ENCODE data around the gene CHST10. TPM values are rescaled to one million over a fixed set of nuclear protein-coding genes. Genes with fewer than 3 reads are reported as not detected.

The CHST10 gene
- total and polyA plus RNA-seq, 7 donors, result 3.1 to 6.3 (median 4.4) TPM

DNA sequence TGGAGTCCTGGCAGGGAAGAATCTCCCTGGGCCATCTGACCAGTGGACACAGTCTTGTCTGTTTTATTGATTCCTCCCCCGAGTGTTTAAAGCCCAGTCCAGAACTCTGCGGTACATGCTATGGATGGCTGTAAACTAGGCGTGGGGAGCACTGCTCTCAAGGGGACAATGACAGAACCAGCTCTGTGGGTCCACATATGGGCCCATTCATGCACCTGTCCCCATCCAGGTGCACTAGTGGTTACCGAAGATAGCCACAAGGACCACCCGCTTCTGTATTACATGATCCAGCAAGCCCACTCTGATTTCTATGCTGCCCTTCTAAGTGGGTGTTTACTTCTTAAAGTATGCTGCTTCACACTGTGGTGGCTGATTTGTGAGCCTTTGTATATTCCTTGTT, 21.0 kb downstream of the CHST10 start:
- Histone ChIP-seq H3K27ac (no peak overlapping the region), H3K36me3 (ENCODE audit: insufficient read depth in 1 of 2, low read depth in 1 of 2) (peaks cover 0 to 66% of the 10 kb centered on the region in 2 donors), H3K4me3 (no peak overlapping the region), H3K27me3 (ENCODE audit: insufficient read depth in 3 of 3, low read length in 2 of 3) (no peaks in the 10 kb centered on the region), H3K4me1 (no peaks in the 10 kb centered on the region), H3K9me3 (no peaks in the 10 kb centered on the region)
- DNase-seq, result no peak
- WGBS, 3 donors, result 92 to 96% (median 96%) methylated on average over 5 of the region's 5 CpGs
- intact Hi-C loops (cut with DNase I), result no loop called here
- no peak for ATAC-seq
- TF ChIP-seq, protein P1, sequence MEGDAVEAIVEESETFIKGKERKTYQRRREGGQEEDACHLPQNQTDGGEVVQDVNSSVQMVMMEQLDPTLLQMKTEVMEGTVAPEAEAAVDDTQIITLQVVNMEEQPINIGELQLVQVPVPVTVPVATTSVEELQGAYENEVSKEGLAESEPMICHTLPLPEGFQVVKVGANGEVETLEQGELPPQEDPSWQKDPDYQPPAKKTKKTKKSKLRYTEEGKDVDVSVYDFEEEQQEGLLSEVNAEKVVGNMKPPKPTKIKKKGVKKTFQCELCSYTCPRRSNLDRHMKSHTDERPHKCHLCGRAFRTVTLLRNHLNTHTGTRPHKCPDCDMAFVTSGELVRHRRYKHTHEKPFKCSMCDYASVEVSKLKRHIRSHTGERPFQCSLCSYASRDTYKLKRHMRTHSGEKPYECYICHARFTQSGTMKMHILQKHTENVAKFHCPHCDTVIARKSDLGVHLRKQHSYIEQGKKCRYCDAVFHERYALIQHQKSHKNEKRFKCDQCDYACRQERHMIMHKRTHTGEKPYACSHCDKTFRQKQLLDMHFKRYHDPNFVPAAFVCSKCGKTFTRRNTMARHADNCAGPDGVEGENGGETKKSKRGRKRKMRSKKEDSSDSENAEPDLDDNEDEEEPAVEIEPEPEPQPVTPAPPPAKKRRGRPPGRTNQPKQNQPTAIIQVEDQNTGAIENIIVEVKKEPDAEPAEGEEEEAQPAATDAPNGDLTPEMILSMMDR (IDR thresholded peaks at IDR 0.05), result no peak

DNA sequence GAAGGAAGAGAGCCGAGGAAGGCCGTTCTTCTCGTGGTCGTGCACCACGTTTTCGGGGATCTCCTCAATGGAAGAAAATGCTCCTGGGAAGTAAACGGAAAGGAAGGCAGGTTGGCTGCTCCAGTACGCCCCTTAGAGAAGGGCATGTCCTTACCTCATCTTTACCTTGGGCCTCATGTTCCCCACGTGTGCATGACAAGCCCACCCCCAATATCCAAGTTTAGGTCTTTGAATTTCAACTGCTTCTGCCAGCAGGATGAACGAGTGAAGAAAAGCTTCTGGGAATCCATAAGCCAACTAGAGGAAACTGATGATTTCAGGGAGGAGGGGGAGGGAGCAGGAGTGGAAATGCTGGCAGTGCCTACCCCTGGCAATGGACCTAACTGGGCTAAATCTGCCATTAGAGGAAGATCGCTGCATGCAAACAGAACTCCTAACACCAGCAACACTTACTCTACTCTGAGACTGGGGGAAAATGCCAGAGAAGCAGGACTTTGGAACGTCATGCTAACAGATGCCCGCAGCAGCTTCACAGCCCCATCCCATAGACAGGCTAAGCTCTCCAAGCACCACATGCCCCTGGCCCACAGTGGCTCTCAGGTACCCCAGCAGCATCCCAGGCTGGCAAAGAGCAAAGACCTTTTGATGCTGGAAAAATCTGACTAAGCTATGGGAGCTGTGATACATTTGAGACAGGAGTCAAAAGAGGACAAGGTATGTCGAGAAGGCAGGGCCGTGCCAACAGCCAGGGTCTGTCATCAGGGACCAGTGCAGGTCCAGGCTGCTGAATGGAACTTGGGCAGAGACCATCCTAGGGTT, 21.7 kb downstream of the CHST10 start:
- H3K9me3 ChIP-seq, result no peaks in the 10 kb centered on the region
- TF ChIP-seq, protein P1 (IDR thresholded peaks at IDR 0.05), result no peak
- intact Hi-C loops (cut with DNase I), result no loop called here
- no peaks in the 10 kb centered on the region for H3K27me3 ChIP-seq (ENCODE audit: insufficient read depth in 3 of 3, low read length in 2 of 3)
- no peak overlapping the region for H3K4me3 ChIP-seq
- DNase-seq (no peak), ATAC-seq (no peak)
- no peak overlapping the region for H3K27ac ChIP-seq
- WGBS, 3 donors, result 83 to 88% (median 83%) methylated on average over 15 of the region's 15 CpGs
- H3K4me1 ChIP-seq, result no peaks in the 10 kb centered on the region
- peaks cover 0 to 60% of the 10 kb centered on the region in 2 donors for H3K36me3 ChIP-seq (ENCODE audit: insufficient read depth in 1 of 2, low read depth in 1 of 2)

DNA sequence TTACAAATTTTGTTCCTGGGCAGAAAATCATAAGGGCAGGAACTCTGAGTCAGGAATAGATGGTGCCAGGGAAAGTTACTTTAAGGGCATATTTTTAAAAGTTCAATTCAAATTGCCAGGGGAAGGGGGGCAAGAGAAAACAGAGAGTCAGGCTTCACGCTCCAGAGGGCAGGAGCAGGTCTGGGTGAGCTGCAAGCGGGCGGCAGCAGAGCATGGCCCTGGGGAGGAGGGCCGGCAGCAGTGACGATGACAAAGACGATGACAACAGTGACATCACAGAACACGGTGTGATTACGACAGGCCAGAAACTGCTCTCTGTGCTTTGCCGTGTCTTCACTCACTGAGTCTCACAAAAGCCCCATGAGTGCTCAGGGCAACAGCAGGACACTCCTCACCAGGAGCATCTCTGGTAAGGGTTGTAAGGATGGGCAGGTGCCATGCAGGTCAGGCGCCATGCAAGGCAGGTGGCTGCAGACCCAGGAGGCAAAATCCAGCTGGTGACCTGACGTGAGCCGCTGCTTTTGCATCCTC, 23.3 kb downstream of the CHST10 start:
- no peak for ATAC-seq
- DNase-seq, result no peak
- H3K36me3 ChIP-seq (ENCODE audit: insufficient read depth in 1 of 2, low read depth in 1 of 2), result peaks cover 0 to 60% of the 10 kb centered on the region in 2 donors
- H3K4me3 ChIP-seq, result no peak overlapping the region
- H3K27ac ChIP-seq, result no peak overlapping the region
- no peaks in the 10 kb centered on the region for H3K9me3 ChIP-seq
- TF ChIP-seq, protein P1 (IDR thresholded peaks at IDR 0.05), result no peak
- no peaks in the 10 kb centered on the region for H3K4me1 ChIP-seq
- 85 to 90% (median 88%) methylated on average over 12 of the region's 12 CpGs for WGBS, 3 donors
- intact Hi-C loops (cut with DNase I), result no loop called here
- H3K27me3 ChIP-seq (ENCODE audit: insufficient read depth in 3 of 3, low read length in 2 of 3), result no peaks in the 10 kb centered on the region

DNA sequence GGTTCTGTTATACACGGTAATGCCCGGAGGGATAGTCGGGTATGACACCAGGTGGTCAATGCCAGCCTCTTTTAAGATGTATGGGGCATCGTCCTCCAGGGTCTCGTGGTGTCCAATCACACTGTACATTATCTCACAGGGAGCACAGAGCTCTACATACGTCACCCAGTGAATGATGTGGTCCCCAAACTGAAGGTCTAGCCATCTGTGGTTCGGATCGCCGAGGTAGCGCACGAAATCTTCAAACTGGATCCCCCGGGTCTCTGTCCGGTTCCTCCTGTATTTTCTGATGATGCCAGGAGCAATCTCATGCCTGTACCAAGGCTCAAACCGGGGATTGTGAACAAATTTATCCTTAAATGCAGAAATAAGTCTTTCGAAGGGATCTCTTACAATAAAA, 24.1 kb downstream of the CHST10 start:
- intact Hi-C loops (cut with DNase I), result no loop called here
- TF ChIP-seq, protein P1 (IDR thresholded peaks at IDR 0.05), result no peak
- Histone ChIP-seq H3K27me3 (ENCODE audit: insufficient read depth in 3 of 3, low read length in 2 of 3) (no peaks in the 10 kb centered on the region), H3K27ac (no peak overlapping the region), H3K4me3 (no peak overlapping the region), H3K9me3 (no peaks in the 10 kb centered on the region), H3K36me3 (ENCODE audit: insufficient read depth in 1 of 2, low read depth in 1 of 2) (peaks cover 0 to 60% of the 10 kb centered on the region in 2 donors), H3K4me1 (no peaks in the 10 kb centered on the region)
- WGBS, 3 donors, result 94% methylated on average over 15 of the region's 15 CpGs
- DNase-seq (no peak), ATAC-seq (no peak)

Measured in psoas muscle (tissue), 8 donors.